GM12878 (cell line): ENCODE measurements around the gene CIAO2B. TPM values are rescaled to one million over a fixed set of nuclear protein-coding genes. Genes with fewer than 3 reads are reported as not detected.

Experiments used
- ATAC-seq: fragments of 200-7000 bp; cut with Tn5 transposase; 3 replicates; pipeline ENCODE4 v1.9.1; 2020; ENCODE audit warnings: mild to moderate bottlenecking, moderate library complexity
- BruUV-seq: library from RNA; stranded (reverse); fragments of 400-500 nt; replicated peaks from 2 replicates; lab custom pipeline; 2021; lab: Mats Ljungman, UMichigan
- CTCF ChIA-PET: fragments of 300-600 bp; sonication (Branson Sonifier 250); formaldehyde crosslinking; extraction: SDS; loops from one replicate; lab custom pipeline; 2021; ENCODE audit warnings: inconsistent platforms; lab: Yijun Ruan, JAX
- POLR2A ChIA-PET: fragments of 350-600 bp; formaldehyde crosslinking; extraction: SDS; loops from one replicate; lab custom pipeline; 2021; ENCODE audit warnings: inconsistent platforms; lab: Charles Lee
- RAD21 ChIA-PET: fragments of 300-600 bp; sonication (Branson Sonifier 250); formaldehyde crosslinking; loops from one replicate; lab custom pipeline; 2023; ENCODE audit warnings: antibody characterized with exemption; ENCODE audit not compliant: unreplicated experiment; lab: Charles Lee
- SMC1A ChIA-PET: fragments of 300-600 bp; sonication (Branson Sonifier 250); formaldehyde crosslinking; loops from one replicate; lab custom pipeline; 2023; ENCODE audit not compliant: unreplicated experiment, uncharacterized antibody; lab: Charles Lee
- DNase-seq: peaks from one replicate; pipeline ENCODE4 v3.0.0-alpha.2; 2011; ENCODE audit warnings: low read depth, low spot score
- FAIRE-seq: peaks from 3 replicates; lab custom pipeline; 2011; peaks lifted over from hg19 to GRCh38; lab: Jason Lieb, UNC
- H2AFZ ChIP-seq: 2 replicates; pipeline ENCODE4 v1.6.0; 2011; ENCODE audit warnings: low read depth, low read length, control low read depth; ENCODE audit not compliant: control insufficient read depth
- H3K27ac ChIP-seq: 2 replicates; pipeline ENCODE4 v1.5.1; 2011; ENCODE audit warnings: control low read depth; ENCODE audit not compliant: control insufficient read depth, insufficient read depth
- H3K27me3 ChIP-seq, 2 experiments: replicated peaks in 1 of 2; 2 replicates each; pipeline versions ENCODE4 v1.6.0 to v1.6.1; 2011; ENCODE audit warnings: low read length in 1 of 2; ENCODE audit not compliant: control insufficient read depth in 2 of 2, insufficient read depth in 2 of 2
- H3K36me3 ChIP-seq, 2 experiments: 2 replicates each; pipeline ENCODE4 v1.5.1; 2011; ENCODE audit warnings: low read length in 1 of 2; ENCODE audit not compliant: control insufficient read depth in 2 of 2, insufficient read depth in 2 of 2
- H3K4me1 ChIP-seq: 2 replicates; pipeline ENCODE4 v1.6.1; 2011; ENCODE audit warnings: mild to moderate bottlenecking, low read length, moderate library complexity, mixed read lengths; ENCODE audit not compliant: control insufficient read depth, insufficient read depth
- H3K4me2 ChIP-seq: 2 replicates; pipeline ENCODE4 v1.6.0; 2011; ENCODE audit warnings: control low read depth; ENCODE audit not compliant: control insufficient read depth, insufficient read depth
- H3K4me3 ChIP-seq: fragments of 200-600 bp; sonication (generic); 2 replicates; pipeline ENCODE4 v1.5.1; 2016
- H3K79me2 ChIP-seq: 2 replicates; pipeline ENCODE4 v1.6.0; 2011; ENCODE audit warnings: low read length; ENCODE audit not compliant: control insufficient read depth, insufficient read depth
- H3K9ac ChIP-seq: 2 replicates; pipeline ENCODE4 v1.8.0; 2011; ENCODE audit warnings: low read length, control low read depth, mixed read lengths; ENCODE audit not compliant: control insufficient read depth, insufficient read depth
- H3K9me3 ChIP-seq: replicated peaks from 3 replicates; pipeline ENCODE4 v1.5.1; 2011; ENCODE audit warnings: mild to moderate bottlenecking, low read length; ENCODE audit not compliant: control insufficient read depth, insufficient read depth
- H4K20me1 ChIP-seq: 2 replicates; pipeline ENCODE4 v1.6.0; 2011; ENCODE audit not compliant: control insufficient read depth, insufficient read depth
- CUX1 ChIP-seq: IDR thresholded peaks from 2 replicates; pipeline ENCODE4 v1.6.1; 2012; ENCODE audit warnings: improper control_type of control experiment, low read depth, low read length; ENCODE audit not compliant: insufficient replicate concordance
- FOXM1 ChIP-seq: IDR thresholded peaks from 2 replicates; pipeline ENCODE4 v1.6.1; 2012; ENCODE audit warnings: low read depth, mild to moderate bottlenecking, inconsistent platforms, low read length, moderate library complexity
- IRF4 ChIP-seq: IDR thresholded peaks from 2 replicates; pipeline ENCODE4 v1.6.1; 2011; ENCODE audit warnings: low read depth, low read length
- NBN ChIP-seq: fragments of 450-650 bp; IDR thresholded peaks from 2 replicates; pipeline ENCODE4 v1.6.1; 2016
- NFYA ChIP-seq: IDR thresholded peaks from 2 replicates; pipeline ENCODE4 v1.6.1; 2011; ENCODE audit warnings: low read depth, mild to moderate bottlenecking, low read length, improper control_type of control experiment, borderline replicate concordance
- PML ChIP-seq: IDR thresholded peaks from 2 replicates; pipeline ENCODE4 v1.6.1; 2012; ENCODE audit warnings: low read length, inconsistent platforms
- POLR2A ChIP-seq: IDR thresholded peaks from 2 replicates; pipeline ENCODE4 v1.6.1; 2011; ENCODE audit warnings: low read depth, mild to moderate bottlenecking, low read length
- POLR2AphosphoS2 ChIP-seq: IDR thresholded peaks from 2 replicates; pipeline ENCODE4 v1.6.1; 2011; ENCODE audit warnings: low read depth, mild to moderate bottlenecking, low read length, improper control_type of control experiment, moderate library complexity
- SIN3A ChIP-seq: IDR thresholded peaks from 2 replicates; pipeline ENCODE4 v1.6.1; 2012; ENCODE audit warnings: low read depth, low read length, improper control_type of control experiment
- SP1 ChIP-seq: IDR thresholded peaks from one replicate; pipeline ENCODE4 v1.6.1; 2011; ENCODE audit warnings: low read depth, low read length
- SUZ12 ChIP-seq: fragments of 200-600 bp; sonication (generic); IDR thresholded peaks from one replicate; pipeline ENCODE4 v1.6.1; 2018; ENCODE audit warnings: antibody characterized with exemption, mild to moderate bottlenecking; ENCODE audit not compliant: unreplicated experiment
- USF1 ChIP-seq: IDR thresholded peaks from 2 replicates; pipeline ENCODE4 v1.6.1; 2011; ENCODE audit warnings: borderline replicate concordance, low read depth, mild to moderate bottlenecking, moderate library complexity, mixed read lengths, low read length; ENCODE audit not compliant: insufficient read depth; ENCODE audit errors: extremely low read length
- ZNF24 ChIP-seq: fragments of 450-650 bp; IDR thresholded peaks from 2 replicates; pipeline ENCODE4 v1.6.1; 2017; ENCODE audit warnings: antibody characterized with exemption, mild to moderate bottlenecking
- ZZZ3 ChIP-seq: IDR thresholded peaks from 2 replicates; pipeline ENCODE4 v1.6.1; 2011; ENCODE audit warnings: low read depth; ENCODE audit not compliant: control insufficient read depth, insufficient read length
- WGBS: methylation state at CpG from one replicate; pipeline ENCODE4 v1.1.6; 2016; ENCODE audit warnings: low lambda C conversion rate; ENCODE audit not compliant: insufficient replicate concordance, insufficient coverage; ENCODE audit errors: missing lambda C conversion rate; 5-methylcytosine and 5-hydroxymethylcytosine counted together
- in situ Hi-C: fragments of 300-500 bp; cut with MboI; formaldehyde crosslinking; loops from 9 replicates; pipeline ENCODE4 v1.14.3; 2018; ENCODE audit warnings: mixed read lengths
- intact Hi-C: fragments of 100-400 bp; cut with micrococcal nuclease; formaldehyde crosslinking; loops from one replicate; pipeline ENCODE4 v1.14.2; 2022; ENCODE audit not compliant: unreplicated experiment
- polyA plus RNA-seq, 11 experiments: library from polyadenylated mRNA; depleted of rRNA in 4 of 11; unstranded in 6 of 11; stranded (reverse) in 5 of 11; fragments of >200 nt; fragmentation: Nextera tagmentation in 4 of 11; fragmentation: Illumina TruSeq in 1 of 11; extraction: Ambion mirVana in 4 of 11; extraction: Trizol in 1 of 11; gene quantifications; 1 replicate in 1 of 11; 2 replicates in 10 of 11; pipeline versions ENCODE4 v1.2.1 to v1.2.3, GENCODE V29; 2011 to 2016; ENCODE audit warnings: inconsistent platforms in 2 of 11, missing spikeins in 2 of 11, low read depth in 1 of 11
- total RNA-seq, 4 experiments: library from RNA; depleted of rRNA in 3 of 4; stranded (reverse); fragments of >200 nt in 3 of 4; fragmentation: Illumina TruSeq in 1 of 4; extraction: Trizol in 1 of 4; gene quantifications; 2 replicates each; pipeline versions ENCODE4 v1.2.1 to v1.2.3, GENCODE V29; 2013 to 2021
- TF ChIP-seq, protein P1 (sequence below): fragments of 150-350 bp; IDR thresholded peaks from 2 replicates; pipeline ENCODE4 v1.6.1; 2016; ENCODE audit warnings: low read depth, low read length

The CIAO2B gene
- total and polyA plus RNA-seq, 10 of the 15 experiments (the other 5 are each of a cell fraction or from before 2014, with no cell fraction given): 76.4 to 241 (median 138) TPM

GRCh38 chr16:66916518-66916917, 17.7 kb downstream of the CIAO2B start (continued):
- TF ChIP-seq CUX1 (no peak), PML (no peak), NFYA (no peak), SUZ12 (no peak)

GRCh38 chr16:66915041-66915440, 19.2 kb downstream of the CIAO2B start:
- FAIRE-seq (no peak), ATAC-seq (no peak), DNase-seq (no peak)
- Histone ChIP-seq H3K79me2 (no peaks in the 10 kb centered on the region), H4K20me1 (no peaks in the 10 kb centered on the region), H3K36me3 (no peaks in the 10 kb centered on the region), H3K4me3 (no peak overlapping the region), H2AFZ (no peak overlapping the region), H3K9me3 (no peaks in the 10 kb centered on the region), H3K27ac (no peak overlapping the region), H3K27me3 (peaks cover 0 to 3% of the 10 kb centered on the region in 2 experiments; a peak in 1 of 4 replicates), H3K4me1 (no peaks in the 10 kb centered on the region), H3K9ac (no peak overlapping the region), H3K4me2 (no peak overlapping the region)
- ChIA-PET SMC1A (no interaction called here), POLR2A (no interaction called here), RAD21 (no interaction called here), CTCF (interaction anchor here (1.0 kb wide), 1 partner anchor 20 kb away, joined by 3 read pairs; no protein-coding TSS in a partner anchor)
- in situ Hi-C loops: no loop called here
- BruUV-seq: no TSS peak
- intact Hi-C loops: no loop called here
- 20% methylated on average over 7 of the region's 7 CpGs for WGBS
- TF ChIP-seq ZNF24 (no peak), USF1 (no peak), NBN (no peak), FOXM1 (no peak), POLR2A (no peak), IRF4 (no peak), SIN3A (no peak), POLR2AphosphoS2 (no peak), SP1 (no peak), ZZZ3 (no peak)
- TF ChIP-seq, protein P1, sequence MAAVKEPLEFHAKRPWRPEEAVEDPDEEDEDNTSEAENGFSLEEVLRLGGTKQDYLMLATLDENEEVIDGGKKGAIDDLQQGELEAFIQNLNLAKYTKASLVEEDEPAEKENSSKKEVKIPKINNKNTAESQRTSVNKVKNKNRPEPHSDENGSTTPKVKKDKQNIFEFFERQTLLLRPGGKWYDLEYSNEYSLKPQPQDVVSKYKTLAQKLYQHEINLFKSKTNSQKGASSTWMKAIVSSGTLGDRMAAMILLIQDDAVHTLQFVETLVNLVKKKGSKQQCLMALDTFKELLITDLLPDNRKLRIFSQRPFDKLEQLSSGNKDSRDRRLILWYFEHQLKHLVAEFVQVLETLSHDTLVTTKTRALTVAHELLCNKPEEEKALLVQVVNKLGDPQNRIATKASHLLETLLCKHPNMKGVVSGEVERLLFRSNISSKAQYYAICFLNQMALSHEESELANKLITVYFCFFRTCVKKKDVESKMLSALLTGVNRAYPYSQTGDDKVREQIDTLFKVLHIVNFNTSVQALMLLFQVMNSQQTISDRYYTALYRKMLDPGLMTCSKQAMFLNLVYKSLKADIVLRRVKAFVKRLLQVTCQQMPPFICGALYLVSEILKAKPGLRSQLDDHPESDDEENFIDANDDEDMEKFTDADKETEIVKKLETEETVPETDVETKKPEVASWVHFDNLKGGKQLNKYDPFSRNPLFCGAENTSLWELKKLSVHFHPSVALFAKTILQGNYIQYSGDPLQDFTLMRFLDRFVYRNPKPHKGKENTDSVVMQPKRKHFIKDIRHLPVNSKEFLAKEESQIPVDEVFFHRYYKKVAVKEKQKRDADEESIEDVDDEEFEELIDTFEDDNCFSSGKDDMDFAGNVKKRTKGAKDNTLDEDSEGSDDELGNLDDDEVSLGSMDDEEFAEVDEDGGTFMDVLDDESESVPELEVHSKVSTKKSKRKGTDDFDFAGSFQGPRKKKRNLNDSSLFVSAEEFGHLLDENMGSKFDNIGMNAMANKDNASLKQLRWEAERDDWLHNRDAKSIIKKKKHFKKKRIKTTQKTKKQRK: no peak
